A549 (cell line): ENCODE results near the gene PRAMEF12. TPM values are rescaled to one million over a fixed set of nuclear protein-coding genes. Genes with fewer than 3 reads are reported as not detected.

Source experiments
- ATAC-seq, 2 experiments: fragments of 200-7000 bp in 1 of 2; fragments of >200 bp in 1 of 2; cut with Nextera tagmentation in 1 of 2; cut with Tn5 transposase in 1 of 2; 3 replicates each; pipeline versions ENCODE4 v1.8.0 to v1.9.1; 2018 to 2020; ENCODE audit warnings: mild to moderate bottlenecking in 1 of 2, moderate library complexity in 1 of 2
- CTCF ChIA-PET: fragments of 300-600 bp; sonication (Branson Sonifier 250); formaldehyde crosslinking; extraction: SDS; loops from one replicate; lab custom pipeline; 2021; ENCODE audit warnings: antibody characterized with exemption, inconsistent platforms; lab: Yijun Ruan, JAX
- POLR2A ChIA-PET: fragments of 350-600 bp; formaldehyde crosslinking; extraction: SDS; loops from one replicate; lab custom pipeline; 2021; ENCODE audit warnings: antibody characterized with exemption, inconsistent platforms; lab: Yijun Ruan, JAX
- DNase-seq, 2 experiments: peaks; one replicate each; pipeline versions ENCODE4 v3.0.0 to v3.0.0-alpha.2; 2011 to 2016; ENCODE audit warnings: low read depth in 1 of 2, low spot score in 1 of 2
- FAIRE-seq: peaks from 2 replicates; lab custom pipeline; 2011; peaks lifted over from hg19 to GRCh38; lab: Jason Lieb, UNC
- H3K27ac ChIP-seq, 2 experiments: fragments of >200 bp; sonication (Bioruptor Twin); formaldehyde crosslinking; 3 replicates each; pipeline ENCODE4 v1.5.1; 2016 to 2017
- H3K4me1 ChIP-seq: fragments of >200 bp; sonication (Bioruptor Twin); formaldehyde crosslinking; 3 replicates; pipeline ENCODE4 v1.6.1; 2016
- H3K4me2 ChIP-seq: fragments of >200 bp; sonication (Bioruptor Twin); formaldehyde crosslinking; 3 replicates; pipeline ENCODE4 v1.6.1; 2016
- H3K4me3 ChIP-seq: fragments of >200 bp; sonication (Bioruptor Twin); formaldehyde crosslinking; 3 replicates; pipeline ENCODE4 v1.5.1; 2016
- H3K9me3 ChIP-seq: fragments of >200 bp; sonication (Bioruptor Twin); formaldehyde crosslinking; 3 replicates; pipeline ENCODE4 v1.6.1; 2016
- CBX2 ChIP-seq: fragments of 200-600 bp; sonication (generic); IDR thresholded peaks from 2 replicates; pipeline ENCODE4 v1.6.1; 2016; ENCODE audit warnings: low read depth, mild to moderate bottlenecking, borderline replicate concordance
- CHD4 ChIP-seq: fragments of 200-600 bp; sonication (generic); IDR thresholded peaks from 2 replicates; pipeline ENCODE4 v1.6.1; 2016; ENCODE audit warnings: antibody characterized with exemption, mild to moderate bottlenecking, borderline replicate concordance
- ESRRA ChIP-seq: fragments of 150-350 bp; IDR thresholded peaks from 2 replicates; pipeline ENCODE4 v1.6.1; 2014; ENCODE audit warnings: mild to moderate bottlenecking, low read length, borderline replicate concordance
- GATA3 ChIP-seq: IDR thresholded peaks from 2 replicates; pipeline ENCODE4 v1.6.1; 2012; ENCODE audit warnings: borderline replicate concordance
- HDAC2 ChIP-seq: fragments of 200-600 bp; sonication (generic); IDR thresholded peaks from 2 replicates; pipeline ENCODE4 v1.6.1; 2016
- HEYL ChIP-seq: fragments of 250-450 bp; sonication (Bioruptor Pico); IDR thresholded peaks from 2 replicates; pipeline ENCODE4 v1.8.0; 2021; ENCODE audit warnings: mild to moderate bottlenecking, moderate library complexity
- HOXA7 ChIP-seq: fragments of 250-450 bp; sonication (Bioruptor Pico); IDR thresholded peaks from 2 replicates; pipeline ENCODE4 v1.5.0; 2020; ENCODE audit warnings: mild to moderate bottlenecking, moderate library complexity
- HOXB13 ChIP-seq: fragments of 250-450 bp; sonication (Bioruptor Pico); IDR thresholded peaks from 2 replicates; pipeline ENCODE4 v1.5.0; 2020; ENCODE audit warnings: low read depth, mild to moderate bottlenecking, moderate library complexity
- HOXB5 ChIP-seq: fragments of 250-450 bp; sonication (Bioruptor Pico); IDR thresholded peaks from 2 replicates; pipeline ENCODE4 v1.5.0; 2020; ENCODE audit warnings: mild to moderate bottlenecking, moderate library complexity
- JUN ChIP-seq, 2 experiments: fragments of >200 bp; sonication (Bioruptor Twin); formaldehyde crosslinking; IDR thresholded peaks; 2 replicates in 1 of 2; 3 replicates in 1 of 2; pipeline ENCODE4 v1.6.1; 2016 to 2017
- JUNB ChIP-seq: fragments of >200 bp; sonication (Bioruptor Twin); formaldehyde crosslinking; IDR thresholded peaks from 2 replicates; pipeline ENCODE4 v1.6.1; 2016
- KDM5A ChIP-seq: fragments of 200-600 bp; sonication (generic); IDR thresholded peaks from 2 replicates; pipeline ENCODE4 v1.6.1; 2016; ENCODE audit warnings: antibody characterized with exemption, mild to moderate bottlenecking
- MAFK ChIP-seq: fragments of 450-650 bp; IDR thresholded peaks from 2 replicates; pipeline ENCODE4 v1.6.1; 2014; ENCODE audit not compliant: partially characterized antibody
- NR3C1 ChIP-seq: fragments of >200 bp; sonication (Bioruptor Twin); formaldehyde crosslinking; IDR thresholded peaks from 3 replicates; pipeline ENCODE4 v1.6.1; 2017
- POLR2AphosphoS2 ChIP-seq: conservative IDR thresholded peaks from 2 replicates; pipeline ENCODE4 v1.6.1; 2012; ENCODE audit warnings: low read length, improper control_type of control experiment, inconsistent platforms
- ZC3H11A ChIP-seq: fragments of 450-650 bp; IDR thresholded peaks from 2 replicates; pipeline ENCODE4 v1.6.1; 2014; ENCODE audit warnings: antibody characterized with exemption, mild to moderate bottlenecking
- ZFP36 ChIP-seq: fragments of 450-650 bp; IDR thresholded peaks from 2 replicates; pipeline ENCODE4 v1.6.1; 2014; ENCODE audit warnings: borderline replicate concordance; ENCODE audit not compliant: partially characterized antibody
- ZNF302 ChIP-seq: fragments of 250-450 bp; sonication (Bioruptor Pico); IDR thresholded peaks from 2 replicates; pipeline ENCODE4 v1.9.0; 2021; ENCODE audit warnings: inconsistent platforms, mild to moderate bottlenecking, moderate library complexity
- ZSCAN20 ChIP-seq: fragments of 250-450 bp; sonication (Bioruptor Pico); IDR thresholded peaks from 2 replicates; pipeline ENCODE4 v1.8.0; 2022; ENCODE audit warnings: mild to moderate bottlenecking, moderate library complexity
- WGBS: methylation state at CpG from one replicate; pipeline ENCODE4 v1.1.6; 2017; ENCODE audit errors: missing lambda C conversion rate; 5-methylcytosine and 5-hydroxymethylcytosine counted together
- polyA plus RNA-seq, 4 experiments: library from polyadenylated mRNA; depleted of rRNA in 3 of 4; stranded (reverse); fragments of >200 nt; fragmentation: RNase III in 1 of 4; extraction: RNeasy Plus Mini Kit Qiagen cat#74134 plus additional on column Dnase treatment in 1 of 4; gene quantifications; 2 replicates in 3 of 4; 3 replicates in 1 of 4; pipeline ENCODE4 v1.2.3, GENCODE V29; 2011 to 2017
- TF ChIP-seq, protein P1 (sequence below): IDR thresholded peaks from 2 replicates; pipeline ENCODE4 v1.6.1; 2012; ENCODE audit warnings: low read depth, borderline replicate concordance
- TF ChIP-seq, protein P2 (sequence below): fragments of 250-450 bp; sonication (Bioruptor Pico); IDR thresholded peaks from 2 replicates; pipeline ENCODE4 v1.5.0; 2021; ENCODE audit warnings: mild to moderate bottlenecking, moderate library complexity, borderline replicate concordance
- TF ChIP-seq, protein P3 (sequence below): fragments of 200-600 bp; sonication (generic); IDR thresholded peaks from 2 replicates; pipeline ENCODE4 v1.6.1; 2016; ENCODE audit warnings: antibody characterized with exemption, mild to moderate bottlenecking, moderate library complexity
- TF ChIP-seq, protein P4 (sequence below): fragments of >200 bp; sonication (Bioruptor Twin); formaldehyde crosslinking; IDR thresholded peaks from 2 replicates; pipeline ENCODE4 v1.6.1; 2016

Gene PRAMEF12
- polyA plus RNA-seq, 2 of the 4 experiments (the other 2 are of a cell fraction), result not detected

DNA sequence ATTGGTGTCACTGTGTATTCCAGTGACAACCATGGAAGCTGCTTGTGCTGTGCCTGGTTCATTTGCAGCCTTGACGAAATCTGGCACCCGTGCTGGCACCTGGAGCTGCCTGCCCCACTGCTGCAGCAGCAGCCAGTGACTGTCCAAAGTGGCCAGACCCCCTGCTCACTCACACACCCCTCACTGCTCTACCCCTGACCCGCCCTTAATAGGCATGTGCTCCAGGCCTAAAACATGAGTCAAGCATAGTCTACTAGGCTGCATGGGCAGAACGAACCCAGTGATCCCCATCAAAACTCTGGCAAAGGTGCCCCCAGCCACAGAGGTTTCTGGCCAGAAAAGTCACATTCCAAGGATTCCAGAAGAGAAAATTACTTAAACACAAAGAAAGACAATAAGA lies 25.4 kb downstream of the PRAMEF12 start:
- Histone ChIP-seq H3K4me3 (no peak overlapping the region), H3K4me2 (no peak overlapping the region), H3K9me3 (no peaks in the 10 kb centered on the region), H3K27ac (no peak overlapping the region), H3K4me1 (no peaks in the 10 kb centered on the region)
- no peak for TF ChIP-seq ESRRA
- no peak for TF ChIP-seq HOXB5 (CRISPR knock-in tag)
- no peak for TF ChIP-seq JUN (IDR thresholded peaks at IDR 0.05)
- TF ChIP-seq, protein P1, sequence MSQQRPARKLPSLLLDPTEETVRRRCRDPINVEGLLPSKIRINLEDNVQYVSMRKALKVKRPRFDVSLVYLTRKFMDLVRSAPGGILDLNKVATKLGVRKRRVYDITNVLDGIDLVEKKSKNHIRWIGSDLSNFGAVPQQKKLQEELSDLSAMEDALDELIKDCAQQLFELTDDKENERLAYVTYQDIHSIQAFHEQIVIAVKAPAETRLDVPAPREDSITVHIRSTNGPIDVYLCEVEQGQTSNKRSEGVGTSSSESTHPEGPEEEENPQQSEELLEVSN, result no peak
- TF ChIP-seq ZNF302 (CRISPR knock-in tag), result no peak
- no peak for TF ChIP-seq HEYL (CRISPR knock-in tag)
- TF ChIP-seq ZFP36, result no peak
- TF ChIP-seq ZC3H11A, result no peak
- no peak for TF ChIP-seq KDM5A
- TF ChIP-seq HOXB13 (CRISPR knock-in tag), result no peak
- TF ChIP-seq NR3C1, result no peak
- CTCF ChIA-PET, result no interaction called here
- WGBS, result no CpG with 5 or more reads among the region's 4 CpGs
- DNase-seq, result no peak
- ATAC-seq, result no peak
- FAIRE-seq, result no peak
- POLR2A ChIA-PET, result no interaction called here

DNA sequence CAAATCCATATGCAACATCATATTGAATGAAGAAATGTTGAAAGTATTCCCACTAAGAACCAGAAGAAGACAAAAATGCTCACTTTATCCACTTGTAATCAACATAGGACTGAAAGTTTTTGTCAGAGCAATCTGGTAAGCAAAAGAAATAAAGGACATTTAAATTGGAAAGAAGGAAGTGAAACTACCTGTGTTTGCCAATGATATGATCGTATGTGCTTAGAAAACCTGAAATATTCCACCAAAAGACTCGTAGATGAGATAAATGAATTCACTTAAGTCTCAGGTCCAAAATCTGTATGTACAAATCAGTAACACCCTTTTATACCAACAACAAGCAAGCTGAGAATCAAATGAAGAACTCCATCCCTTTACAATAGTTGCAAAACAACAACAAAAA lies 26.2 kb downstream of the PRAMEF12 start:
- Histone ChIP-seq H3K4me1 (no peaks in the 10 kb centered on the region), H3K4me3 (no peak overlapping the region), H3K4me2 (no peak overlapping the region), H3K9me3 (no peaks in the 10 kb centered on the region), H3K27ac (no peak overlapping the region)
- ChIA-PET POLR2A (no interaction called here), CTCF (no interaction called here)
- DNase-seq, result no peak
- TF ChIP-seq HDAC2, result no peak
- TF ChIP-seq GATA3, result no peak
- TF ChIP-seq CHD4, result no peak
- WGBS, result 5% methylated on average over 2 of the region's 2 CpGs
- no peak for ATAC-seq
- FAIRE-seq, result no peak

DNA sequence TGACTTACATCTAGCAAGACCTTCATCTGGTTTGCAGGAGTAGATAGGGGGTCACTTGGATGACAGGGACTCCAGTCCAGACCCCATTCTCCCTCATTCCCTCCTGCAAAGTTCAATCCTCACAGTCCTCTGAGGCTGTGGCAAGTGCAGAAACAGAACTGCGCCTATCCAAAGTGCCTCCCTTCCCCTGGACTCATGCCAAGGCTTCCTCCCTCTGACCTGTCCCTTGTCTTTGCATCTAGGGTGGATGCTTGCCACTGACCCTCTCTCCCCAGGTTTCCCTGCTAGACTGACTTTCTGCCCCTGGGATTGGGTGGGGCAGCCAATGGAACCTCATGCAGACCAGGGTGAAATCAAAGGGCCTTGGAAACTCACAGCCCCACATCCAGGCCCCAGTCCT lies 36.4 kb downstream of the PRAMEF12 start:
- H3K4me2 ChIP-seq, result no peak overlapping the region
- H3K9me3 ChIP-seq, result no peaks in the 10 kb centered on the region
- FAIRE-seq (no peak), ATAC-seq (no peak), DNase-seq (no peak)
- WGBS, result 78% methylated on average over 1 of the region's 1 CpG
- H3K4me3 ChIP-seq, result no peak overlapping the region
- H3K27ac ChIP-seq, result no peak overlapping the region
- H3K4me1 ChIP-seq, result no peaks in the 10 kb centered on the region
- CTCF ChIA-PET, result no interaction called here
- TF ChIP-seq POLR2AphosphoS2, result no peak
- POLR2A ChIA-PET, result no interaction called here

DNA sequence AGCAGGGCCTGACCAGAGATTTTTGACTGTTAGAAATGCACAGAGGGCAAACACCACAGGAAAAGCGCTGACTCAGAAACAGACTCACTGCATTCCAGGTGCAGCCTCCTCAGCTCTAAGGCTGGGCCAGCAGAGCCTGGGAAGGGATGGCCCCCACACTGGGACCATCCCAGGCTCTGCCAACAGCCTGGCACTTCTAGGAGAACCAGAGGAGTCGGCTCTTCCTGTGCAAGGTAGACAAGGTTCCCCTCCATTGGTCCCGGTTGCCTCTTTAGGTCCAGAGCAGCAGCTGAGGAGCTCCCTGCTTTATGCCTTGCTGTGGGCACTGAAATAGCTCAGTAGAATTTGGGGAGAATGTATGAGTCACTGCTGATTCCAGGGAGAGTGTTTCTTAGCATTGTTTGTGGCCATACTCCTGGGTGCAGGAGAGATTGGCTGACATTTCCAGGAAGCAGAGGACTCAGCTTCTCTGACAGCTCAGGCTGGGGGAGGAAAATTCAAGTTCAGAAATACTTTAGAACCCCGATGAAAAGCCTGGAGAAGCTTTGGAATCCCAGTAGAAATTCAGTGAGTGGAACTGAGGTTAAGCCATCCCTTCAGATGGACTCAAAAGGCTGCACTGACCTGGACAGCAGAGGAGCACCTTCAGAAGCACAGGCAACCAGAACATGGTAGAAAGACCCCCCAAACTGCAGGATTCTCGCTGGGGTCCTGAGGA lies 37.3 kb downstream of the PRAMEF12 start:
- Histone ChIP-seq H3K9me3 (no peaks in the 10 kb centered on the region), H3K4me1 (no peaks in the 10 kb centered on the region), H3K4me2 (no peak overlapping the region), H3K4me3 (no peak overlapping the region), H3K27ac (no peak overlapping the region)
- peak; percentile 40 to 47; a peak in 5 of 6 replicates for ATAC-seq
- no peak for TF ChIP-seq CBX2
- peak; percentile 50 for TF ChIP-seq MAFK
- DNase-seq, result no peak
- no peak for FAIRE-seq
- POLR2A ChIA-PET, result no interaction called here
- CTCF ChIA-PET, result no interaction called here
- 28% methylated on average over 5 of the region's 5 CpGs for WGBS

DNA sequence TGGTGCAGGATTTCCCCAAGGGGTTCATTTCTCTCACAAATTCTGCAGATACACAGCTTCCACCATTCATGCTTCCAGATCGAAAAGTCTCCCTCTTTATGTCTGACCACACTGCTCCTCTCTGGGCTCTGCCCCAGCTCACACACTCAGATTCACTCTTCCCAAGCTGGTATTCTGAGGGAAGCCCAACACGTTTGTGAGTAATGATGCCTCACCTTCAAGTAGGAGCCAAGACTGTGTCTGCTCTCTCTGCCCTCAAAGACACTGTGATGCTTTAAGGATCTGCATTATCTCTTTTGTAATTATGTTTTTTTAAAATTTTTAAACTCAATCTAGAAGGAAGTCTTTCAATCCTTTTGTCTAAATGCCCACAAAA lies 37.9 kb downstream of the PRAMEF12 start:
- H3K4me3 ChIP-seq, result no peak overlapping the region
- H3K4me2 ChIP-seq, result no peak overlapping the region
- FAIRE-seq, result no peak
- no peaks in the 10 kb centered on the region for H3K9me3 ChIP-seq
- DNase-seq, result no peak
- no peak for ATAC-seq
- no peak overlapping the region for H3K27ac ChIP-seq
- ChIA-PET CTCF (no interaction called here), POLR2A (no interaction called here)
- H3K4me1 ChIP-seq, result no peaks in the 10 kb centered on the region
- WGBS, result 6% methylated on average over 2 of the region's 2 CpGs
- no peak for TF ChIP-seq HOXA7 (CRISPR knock-in tag)
- TF ChIP-seq, protein P2, sequence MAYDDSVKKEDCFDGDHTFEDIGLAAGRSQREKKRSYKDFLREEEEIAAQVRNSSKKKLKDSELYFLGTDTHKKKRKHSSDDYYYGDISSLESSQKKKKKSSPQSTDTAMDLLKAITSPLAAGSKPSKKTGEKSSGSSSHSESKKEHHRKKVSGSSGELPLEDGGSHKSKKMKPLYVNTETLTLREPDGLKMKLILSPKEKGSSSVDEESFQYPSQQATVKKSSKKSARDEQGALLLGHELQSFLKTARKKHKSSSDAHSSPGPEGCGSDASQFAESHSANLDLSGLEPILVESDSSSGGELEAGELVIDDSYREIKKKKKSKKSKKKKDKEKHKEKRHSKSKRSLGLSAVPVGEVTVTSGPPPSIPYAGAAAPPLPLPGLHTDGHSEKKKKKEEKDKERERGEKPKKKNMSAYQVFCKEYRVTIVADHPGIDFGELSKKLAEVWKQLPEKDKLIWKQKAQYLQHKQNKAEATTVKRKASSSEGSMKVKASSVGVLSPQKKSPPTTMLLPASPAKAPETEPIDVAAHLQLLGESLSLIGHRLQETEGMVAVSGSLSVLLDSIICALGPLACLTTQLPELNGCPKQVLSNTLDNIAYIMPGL (CRISPR knock-in tag), result no peak
- no peak for TF ChIP-seq ZSCAN20
- no peak for TF ChIP-seq CBX2
- TF ChIP-seq, protein P3, sequence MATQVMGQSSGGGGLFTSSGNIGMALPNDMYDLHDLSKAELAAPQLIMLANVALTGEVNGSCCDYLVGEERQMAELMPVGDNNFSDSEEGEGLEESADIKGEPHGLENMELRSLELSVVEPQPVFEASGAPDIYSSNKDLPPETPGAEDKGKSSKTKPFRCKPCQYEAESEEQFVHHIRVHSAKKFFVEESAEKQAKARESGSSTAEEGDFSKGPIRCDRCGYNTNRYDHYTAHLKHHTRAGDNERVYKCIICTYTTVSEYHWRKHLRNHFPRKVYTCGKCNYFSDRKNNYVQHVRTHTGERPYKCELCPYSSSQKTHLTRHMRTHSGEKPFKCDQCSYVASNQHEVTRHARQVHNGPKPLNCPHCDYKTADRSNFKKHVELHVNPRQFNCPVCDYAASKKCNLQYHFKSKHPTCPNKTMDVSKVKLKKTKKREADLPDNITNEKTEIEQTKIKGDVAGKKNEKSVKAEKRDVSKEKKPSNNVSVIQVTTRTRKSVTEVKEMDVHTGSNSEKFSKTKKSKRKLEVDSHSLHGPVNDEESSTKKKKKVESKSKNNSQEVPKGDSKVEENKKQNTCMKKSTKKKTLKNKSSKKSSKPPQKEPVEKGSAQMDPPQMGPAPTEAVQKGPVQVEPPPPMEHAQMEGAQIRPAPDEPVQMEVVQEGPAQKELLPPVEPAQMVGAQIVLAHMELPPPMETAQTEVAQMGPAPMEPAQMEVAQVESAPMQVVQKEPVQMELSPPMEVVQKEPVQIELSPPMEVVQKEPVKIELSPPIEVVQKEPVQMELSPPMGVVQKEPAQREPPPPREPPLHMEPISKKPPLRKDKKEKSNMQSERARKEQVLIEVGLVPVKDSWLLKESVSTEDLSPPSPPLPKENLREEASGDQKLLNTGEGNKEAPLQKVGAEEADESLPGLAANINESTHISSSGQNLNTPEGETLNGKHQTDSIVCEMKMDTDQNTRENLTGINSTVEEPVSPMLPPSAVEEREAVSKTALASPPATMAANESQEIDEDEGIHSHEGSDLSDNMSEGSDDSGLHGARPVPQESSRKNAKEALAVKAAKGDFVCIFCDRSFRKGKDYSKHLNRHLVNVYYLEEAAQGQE, result no peak
- TF ChIP-seq, protein P4, sequence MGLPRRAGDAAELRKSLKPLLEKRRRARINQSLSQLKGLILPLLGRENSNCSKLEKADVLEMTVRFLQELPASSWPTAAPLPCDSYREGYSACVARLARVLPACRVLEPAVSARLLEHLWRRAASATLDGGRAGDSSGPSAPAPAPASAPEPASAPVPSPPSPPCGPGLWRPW, result no peak
- TF ChIP-seq MAFK, result no peak
- TF ChIP-seq CHD4, result no peak
- no peak for TF ChIP-seq JUNB
